HG02588 (cell line): ENCODE measurements around the gene AGAP4.
"Not testable (repeated sequence)": the region's sequence is repeated elsewhere in the genome, so short reads cannot be mapped to it uniquely, and the experiment has no call there.

Source experiments
- ATAC-seq: cut with Tn5 transposase; IDR thresholded peaks from one replicate; pipeline ENCODE4 v1.9.1; 2021; ENCODE audit warnings: mild to moderate bottlenecking, moderate library complexity; ENCODE audit not compliant: unreplicated experiment

Gene AGAP4

DNA sequence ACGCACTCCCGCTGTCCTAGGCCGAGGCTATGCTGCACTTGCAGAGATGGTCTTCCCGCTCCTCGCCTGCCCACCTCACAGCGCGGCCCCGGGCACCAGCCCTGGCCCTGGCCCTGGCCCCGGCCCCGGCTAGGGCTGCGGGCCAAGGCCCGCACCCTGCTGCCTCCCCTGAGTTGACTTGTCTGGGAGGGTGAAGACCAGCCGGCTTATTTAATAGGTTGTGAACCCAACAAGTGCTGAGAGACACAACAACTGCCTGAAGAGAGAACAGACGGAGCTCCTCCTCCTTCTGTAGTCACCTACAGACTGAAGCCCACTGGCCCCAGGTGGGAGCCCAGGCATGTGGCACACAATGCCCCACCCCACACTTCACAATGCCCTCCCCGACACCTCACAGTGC, at the start of gene AGAP4:
Gene AGAP4 (minus strand): TSS at position 101 of the 400 bp plus-strand sequence. CDS start 153 bp downstream, outside the sequence.
- not testable (repeated sequence) for ATAC-seq

DNA sequence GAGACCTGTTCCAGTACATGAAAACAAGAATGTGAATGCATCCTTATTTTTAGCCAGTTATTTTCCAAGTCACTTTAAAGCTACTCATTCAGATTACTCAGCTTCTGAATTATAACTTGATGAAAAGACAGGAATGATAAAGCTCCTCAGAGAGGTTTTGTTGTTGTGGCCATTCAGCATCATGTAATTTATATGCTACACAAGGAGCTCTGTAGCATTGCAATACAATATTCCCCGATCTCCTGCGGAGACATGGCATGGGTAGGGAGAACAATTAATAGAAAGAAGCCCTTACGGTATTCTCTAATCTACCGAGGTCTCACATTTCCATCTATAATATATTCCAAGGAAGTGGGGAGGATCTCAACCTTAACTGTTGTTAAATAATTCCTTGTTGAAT, 43.4 kb upstream of the AGAP4 start:
- ATAC-seq: not testable (repeated sequence)

DNA sequence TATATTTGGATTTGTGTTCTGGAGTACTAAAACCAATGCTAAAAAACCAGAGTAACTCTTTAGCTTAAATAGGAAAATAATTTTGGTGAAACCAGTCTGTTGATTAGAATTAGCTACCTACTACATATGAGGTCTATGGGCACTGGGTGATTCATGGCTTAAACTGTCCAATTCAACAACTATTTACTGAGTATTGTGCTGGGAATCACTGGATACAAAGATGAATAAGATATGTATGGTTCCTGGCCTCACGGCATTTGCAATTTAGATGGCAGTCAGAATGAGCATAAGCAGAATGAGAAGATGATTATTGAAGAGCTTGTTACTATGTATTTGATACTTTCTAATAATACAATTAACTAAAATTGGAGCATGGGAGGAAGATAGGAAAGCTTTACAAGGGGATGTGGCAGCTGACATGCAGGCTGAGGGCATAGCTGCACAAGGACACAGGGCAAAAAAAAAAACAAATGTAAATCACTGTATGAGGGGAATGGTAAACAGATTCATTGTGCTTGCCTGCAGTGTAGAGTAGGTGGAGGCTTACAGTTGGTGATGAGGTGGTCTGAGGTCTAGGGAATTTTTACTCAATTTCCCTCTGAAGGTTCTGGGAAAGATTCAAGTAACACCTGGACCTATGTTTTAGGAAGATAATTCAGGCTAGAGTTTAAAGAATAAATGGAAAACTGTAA, 42.4 kb upstream of the AGAP4 start:
- ATAC-seq: not testable (repeated sequence)

DNA sequence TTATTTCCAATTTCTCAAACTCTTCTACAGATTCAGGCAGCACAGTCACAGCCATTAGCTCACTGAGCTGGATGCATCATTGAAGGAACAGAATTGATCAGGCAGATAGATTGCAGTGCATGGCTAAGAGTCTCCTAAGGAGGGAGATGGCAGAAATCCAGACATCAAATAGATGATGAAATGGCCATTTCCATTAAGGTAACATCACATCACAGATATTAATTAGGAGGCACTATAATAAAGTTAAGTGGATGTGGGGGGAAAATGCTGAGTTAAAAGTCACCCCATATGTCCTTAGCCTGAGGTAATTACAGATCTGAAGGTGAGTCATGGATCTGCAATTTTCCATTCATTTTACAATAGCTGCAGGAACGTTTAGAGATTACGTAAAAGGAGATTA, 35.6 kb upstream of the AGAP4 start:
- ATAC-seq: not testable (repeated sequence)

DNA sequence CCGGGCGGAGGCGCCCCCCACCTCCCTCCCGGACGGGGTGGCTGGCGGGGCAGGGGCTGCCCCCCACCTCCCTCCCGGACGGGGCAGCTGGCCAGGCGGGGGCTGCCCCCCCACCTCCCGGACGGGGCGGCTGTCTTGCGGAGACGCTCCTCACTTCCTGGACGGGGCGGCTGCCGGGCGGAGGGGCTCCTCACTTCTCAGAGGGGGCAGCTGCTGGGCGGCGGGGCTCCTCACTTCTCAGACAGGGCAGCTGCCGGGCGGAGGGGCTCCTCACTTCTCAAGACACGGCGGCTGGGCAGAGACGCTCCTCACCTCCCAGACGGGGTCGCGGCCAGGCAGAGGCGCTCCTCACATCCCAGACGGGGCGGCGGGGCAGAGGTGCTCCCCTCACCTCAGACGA, 18.1 kb upstream of the AGAP4 start:
- not testable (repeated sequence) for ATAC-seq

DNA sequence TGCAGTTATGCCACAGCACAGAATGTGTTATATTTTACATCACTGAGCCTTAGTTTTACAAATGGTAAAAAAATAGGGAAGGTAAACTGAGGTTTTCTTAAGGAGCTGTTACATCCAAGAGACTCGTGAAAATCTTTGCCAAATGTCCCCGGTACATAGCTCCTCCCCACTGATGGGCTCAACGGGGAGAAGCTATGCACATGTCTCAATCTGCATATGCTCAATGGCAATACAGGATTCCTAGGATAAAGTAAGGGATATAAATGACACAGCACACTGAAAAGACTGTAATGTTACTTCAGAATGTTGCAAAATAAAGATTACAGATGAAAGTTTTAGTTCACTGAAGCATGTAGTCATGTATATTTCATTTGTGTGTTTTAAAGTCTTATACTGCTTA, 17.0 kb upstream of the AGAP4 start:
- ATAC-seq: not testable (repeated sequence)

DNA sequence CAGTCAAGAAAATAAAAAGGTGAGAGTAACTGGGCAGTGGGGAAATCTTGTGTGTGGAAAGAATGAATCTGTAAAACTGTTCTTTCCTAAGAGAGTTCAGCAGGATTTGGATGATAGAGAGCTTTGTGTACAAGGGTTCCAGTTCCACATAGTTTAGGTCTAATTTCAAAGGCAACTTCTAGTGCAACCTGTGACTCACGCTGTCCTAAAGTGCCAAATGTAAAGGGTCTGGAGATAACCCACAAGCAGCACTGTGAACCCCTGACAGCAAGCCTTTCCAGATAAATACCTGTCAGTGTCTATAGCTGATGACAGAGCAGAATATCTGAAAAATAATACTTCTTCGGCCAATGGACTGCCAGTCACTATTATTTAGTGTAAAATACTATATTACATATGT, 16.3 kb upstream of the AGAP4 start:
- not testable (repeated sequence) for ATAC-seq

DNA sequence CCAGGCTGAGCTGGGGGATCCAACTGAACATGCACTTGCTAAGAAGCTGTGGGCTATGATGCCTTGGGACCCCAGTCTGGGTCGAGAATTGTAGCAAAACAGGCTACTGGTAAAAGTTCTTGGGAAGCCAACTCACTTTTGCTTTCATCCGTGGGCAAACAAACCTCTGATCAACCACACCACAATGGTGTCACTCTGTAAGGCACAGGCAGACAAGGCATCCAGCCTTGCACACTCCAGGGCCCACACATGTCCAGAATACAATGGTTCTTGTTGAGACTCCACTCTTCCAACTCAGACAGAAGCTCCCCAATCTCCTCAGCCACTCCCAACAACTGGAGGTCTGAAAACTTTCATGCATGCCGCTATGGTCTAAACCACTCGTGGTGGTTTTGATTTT, 10.6 kb upstream of the AGAP4 start:
- not testable (repeated sequence) for ATAC-seq

DNA sequence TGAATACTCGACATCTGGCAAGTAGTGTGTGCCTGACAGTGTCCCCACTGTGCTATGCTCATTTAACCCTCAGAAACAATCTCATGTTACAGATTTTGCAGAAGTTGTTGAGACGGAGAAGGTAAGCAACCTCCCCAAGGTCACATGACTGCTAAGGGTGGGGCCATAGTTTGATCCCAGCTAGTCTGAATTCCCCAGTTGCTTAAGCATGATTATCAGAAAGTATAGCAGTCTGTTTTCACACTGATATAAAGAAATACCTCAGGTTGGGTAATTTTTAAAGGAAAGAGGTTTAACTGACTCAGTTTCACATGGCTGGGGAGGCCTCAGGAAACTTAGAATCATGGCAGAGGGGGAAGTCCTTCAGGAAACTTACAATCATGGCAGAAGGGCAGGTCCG, 1.2 kb upstream of the AGAP4 start:
- ATAC-seq: not testable (repeated sequence)

DNA sequence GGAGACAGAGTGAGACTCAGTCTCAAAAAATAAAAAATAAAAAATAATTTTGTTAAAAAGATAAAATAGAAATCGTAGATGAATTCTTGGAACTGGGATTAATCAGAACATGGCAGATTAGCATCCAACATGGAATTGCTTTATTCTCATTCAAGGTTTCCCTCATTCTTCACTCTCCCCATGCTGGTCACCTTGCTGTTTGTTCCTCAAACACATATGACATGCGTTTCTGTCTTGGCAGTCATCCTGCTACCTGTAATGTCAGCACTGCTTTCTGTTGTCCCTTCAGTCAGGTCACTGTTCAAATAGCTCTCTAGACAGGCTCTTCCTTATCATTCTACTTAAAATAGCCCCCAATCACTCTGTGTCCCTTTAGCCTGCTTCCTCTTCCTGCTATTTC, 24.4 kb downstream of the AGAP4 start:
- ATAC-seq: not testable (repeated sequence)

DNA sequence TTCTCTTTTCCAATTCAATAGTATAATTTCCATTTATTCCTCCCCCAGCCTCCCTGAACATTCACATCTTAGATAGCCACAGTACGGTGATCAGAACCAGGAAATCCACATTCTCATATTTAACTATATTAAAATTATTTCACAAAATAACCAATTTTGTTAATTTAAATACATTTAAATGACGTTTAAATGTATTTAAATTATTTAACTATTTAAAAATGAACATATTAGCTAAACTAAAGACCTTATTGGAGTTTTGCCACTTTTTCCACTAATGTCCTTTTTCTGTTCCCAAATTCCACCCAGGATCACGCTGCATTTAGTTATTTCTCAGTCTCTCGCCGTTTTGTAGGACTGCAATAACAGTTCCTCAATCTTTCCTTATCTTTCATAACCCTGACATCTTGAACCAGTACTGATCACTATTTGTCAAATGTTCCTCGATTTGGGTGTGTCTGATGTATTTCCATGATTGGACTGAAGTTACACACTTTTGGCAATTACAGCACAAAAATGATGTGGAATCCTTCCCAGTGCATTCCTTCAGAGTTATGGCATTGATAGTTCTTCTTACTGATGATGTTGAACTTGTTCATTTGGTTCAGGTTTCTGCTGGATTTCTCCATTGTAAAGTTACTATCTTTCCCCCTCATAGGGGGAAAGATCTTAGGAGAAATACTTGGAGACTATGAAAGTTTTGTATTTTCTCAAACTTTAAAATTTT, 27.0 kb downstream of the AGAP4 start:
- ATAC-seq: not testable (repeated sequence)

DNA sequence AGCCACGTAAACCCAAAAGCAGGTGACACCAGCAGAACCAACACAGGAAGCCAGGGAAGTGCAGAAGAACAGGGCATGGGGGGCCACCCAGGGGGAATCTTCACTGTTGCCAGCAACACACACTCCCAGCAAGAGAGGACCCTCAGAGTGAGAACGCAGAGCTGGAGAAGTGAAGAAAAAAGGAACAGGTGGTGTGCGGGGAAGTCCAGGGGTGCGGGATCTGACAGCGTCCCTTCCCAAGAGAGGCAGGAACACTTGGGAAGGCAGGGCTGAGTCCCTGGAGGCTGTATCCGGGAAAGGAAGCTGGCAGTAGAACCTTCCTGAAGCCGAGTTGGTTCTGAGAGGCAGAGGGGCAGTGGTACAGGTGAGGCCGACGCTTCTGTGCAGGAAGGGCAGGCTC, 27.7 kb downstream of the AGAP4 start:
- ATAC-seq: no peak

DNA sequence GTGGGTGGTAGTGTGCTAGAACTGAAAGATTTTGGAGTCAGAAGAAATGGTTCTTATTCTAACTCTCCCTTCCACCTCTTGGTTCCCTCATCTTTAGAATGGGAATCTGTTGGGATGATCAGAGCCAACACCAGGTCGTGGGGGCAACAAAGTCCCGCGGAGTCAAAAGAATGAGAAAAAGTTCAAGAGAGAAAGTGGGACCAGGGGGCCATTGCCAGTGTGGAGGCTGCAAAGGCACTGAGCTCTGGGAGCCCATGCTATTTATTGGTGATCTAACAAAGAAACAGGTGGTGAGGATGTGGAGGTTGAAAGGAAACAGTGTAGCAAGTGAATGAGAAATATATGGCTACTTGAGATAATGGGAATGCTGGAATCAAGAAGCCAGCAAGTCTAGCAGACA, 29.4 kb downstream of the AGAP4 start:
- ATAC-seq: no peak

DNA sequence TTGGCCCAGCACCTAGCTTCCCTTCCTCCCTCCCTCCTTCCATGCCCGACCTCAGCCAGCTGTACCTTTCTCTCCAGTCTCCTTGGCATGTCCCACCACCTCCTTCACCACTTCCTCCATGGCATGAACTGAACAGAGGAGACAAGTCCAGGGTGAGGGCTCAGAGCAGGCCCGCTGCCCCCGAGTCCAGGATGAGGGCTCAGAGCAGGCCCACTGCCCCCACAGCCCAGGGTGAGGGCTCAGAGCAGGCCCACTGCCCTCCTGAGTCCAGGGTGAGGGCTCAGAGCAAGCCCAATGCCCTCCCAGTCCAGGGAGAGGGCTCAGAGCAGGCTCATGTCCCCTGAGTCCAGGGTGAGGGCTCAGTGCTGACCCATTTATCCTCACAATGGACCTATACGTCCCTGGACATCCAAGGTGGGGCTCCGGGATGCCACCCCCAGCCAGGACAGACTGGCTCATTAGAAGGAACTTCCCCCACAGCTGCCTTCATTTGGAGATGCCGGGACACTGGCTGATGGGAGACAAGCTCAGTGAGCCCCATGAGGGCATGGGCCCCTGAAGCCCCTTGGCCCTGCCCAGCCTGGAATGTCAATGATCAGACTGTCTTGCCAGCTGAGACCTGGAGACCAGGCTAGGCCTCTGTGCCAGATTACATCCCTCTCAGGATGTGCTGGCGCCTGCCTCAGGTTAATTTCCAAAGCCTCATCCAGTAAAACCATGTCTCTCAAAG, 30.0 kb downstream of the AGAP4 start:
- no peak for ATAC-seq

DNA sequence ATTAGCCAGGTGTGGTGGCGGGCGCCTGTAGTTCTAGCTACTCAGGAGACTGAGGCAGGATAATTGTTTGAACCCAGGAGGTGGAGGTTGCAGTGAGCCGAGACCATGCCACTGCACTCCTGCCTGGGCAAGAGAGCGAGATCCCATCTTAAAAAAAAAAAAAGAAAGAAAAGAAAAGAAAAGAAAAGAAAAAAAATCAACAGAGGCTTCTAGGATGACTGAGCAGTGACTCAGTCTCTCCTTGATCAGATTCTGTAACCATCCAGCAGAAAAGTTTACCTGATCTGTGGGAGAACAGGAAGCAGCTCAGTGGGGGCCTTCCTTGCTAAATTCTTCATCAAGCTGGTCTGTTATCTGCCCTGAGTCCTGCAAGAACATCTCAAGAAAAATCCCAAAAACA, 33.2 kb downstream of the AGAP4 start:
- not testable (repeated sequence) for ATAC-seq

DNA sequence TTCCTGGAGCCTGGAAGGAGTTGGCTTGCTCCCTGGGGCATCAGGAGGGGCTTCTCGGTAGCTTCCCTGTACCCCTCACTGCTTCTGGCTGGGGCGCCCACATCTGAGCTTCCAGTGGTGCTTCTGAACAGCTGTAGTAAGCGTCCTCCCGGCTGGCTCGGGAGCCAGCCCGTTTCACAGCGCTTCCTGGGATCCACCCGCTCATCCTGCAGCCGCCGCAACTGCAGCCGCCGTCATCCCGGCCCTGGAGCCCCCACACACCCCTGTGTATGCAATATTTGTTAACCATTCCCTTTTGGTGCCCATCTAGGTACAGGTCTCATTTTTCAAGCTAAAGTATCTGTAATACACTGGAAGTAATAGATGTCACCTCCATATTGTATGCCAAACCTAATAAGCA, 34.3 kb downstream of the AGAP4 start:
- not testable (repeated sequence) for ATAC-seq

DNA sequence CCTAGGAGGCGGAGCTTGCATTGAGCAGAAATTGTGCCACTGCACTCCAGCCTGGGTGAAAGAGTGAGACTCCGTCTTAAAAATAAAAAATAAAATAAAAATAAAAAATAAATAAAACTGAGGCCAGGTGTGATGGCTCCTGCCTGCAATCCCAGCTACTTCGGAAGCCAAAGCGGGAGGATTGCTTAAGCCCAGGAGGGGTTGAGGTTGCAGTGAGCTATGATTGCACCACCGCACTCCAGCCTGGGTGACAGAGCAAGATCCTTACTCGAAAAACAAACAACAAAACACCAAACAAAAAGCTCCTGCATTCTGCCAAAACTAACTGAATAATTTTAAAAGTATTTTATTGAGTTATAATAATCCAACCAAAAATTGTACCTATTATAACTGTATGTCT, 36.2 kb downstream of the AGAP4 start:
- ATAC-seq: no peak

DNA sequence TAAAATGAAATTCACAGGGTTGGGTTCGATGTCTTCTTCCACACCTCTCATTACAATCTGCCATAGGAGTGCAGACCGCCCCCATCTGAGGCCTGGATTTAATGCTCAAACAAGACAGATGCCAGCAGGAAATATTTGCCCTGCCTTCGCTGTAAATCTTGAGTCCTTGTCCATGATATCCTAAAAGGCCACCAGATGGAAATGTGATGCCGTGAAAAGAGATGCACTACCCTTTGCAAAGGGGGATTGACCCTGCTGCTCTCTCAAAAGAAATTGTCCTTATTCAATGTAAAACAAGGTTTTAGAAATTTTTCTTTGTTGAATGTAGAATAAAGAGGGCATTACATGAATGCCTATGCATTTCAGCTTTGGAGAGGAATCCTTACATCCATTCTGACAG, 37.5 kb downstream of the AGAP4 start:
- no peak for ATAC-seq

DNA sequence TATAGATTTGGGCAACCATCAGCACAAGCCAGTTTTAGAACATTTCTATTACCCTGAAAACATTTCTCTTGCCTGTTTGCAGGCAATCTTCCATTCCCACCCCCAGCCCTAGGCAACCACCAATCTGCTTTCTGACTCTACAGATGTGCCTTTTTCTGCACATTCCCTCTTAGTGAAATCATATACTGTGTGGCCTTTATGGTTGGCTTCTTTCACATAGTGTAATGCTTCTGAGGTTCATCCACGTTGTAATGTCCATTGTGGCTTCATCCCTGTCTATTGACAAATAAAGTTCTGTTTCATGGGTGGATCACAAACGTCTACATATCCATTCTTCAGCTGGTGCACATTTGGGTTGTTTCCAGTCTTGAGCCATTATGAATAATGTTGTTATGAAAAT, 42.3 kb downstream of the AGAP4 start:
- not testable (repeated sequence) for ATAC-seq

DNA sequence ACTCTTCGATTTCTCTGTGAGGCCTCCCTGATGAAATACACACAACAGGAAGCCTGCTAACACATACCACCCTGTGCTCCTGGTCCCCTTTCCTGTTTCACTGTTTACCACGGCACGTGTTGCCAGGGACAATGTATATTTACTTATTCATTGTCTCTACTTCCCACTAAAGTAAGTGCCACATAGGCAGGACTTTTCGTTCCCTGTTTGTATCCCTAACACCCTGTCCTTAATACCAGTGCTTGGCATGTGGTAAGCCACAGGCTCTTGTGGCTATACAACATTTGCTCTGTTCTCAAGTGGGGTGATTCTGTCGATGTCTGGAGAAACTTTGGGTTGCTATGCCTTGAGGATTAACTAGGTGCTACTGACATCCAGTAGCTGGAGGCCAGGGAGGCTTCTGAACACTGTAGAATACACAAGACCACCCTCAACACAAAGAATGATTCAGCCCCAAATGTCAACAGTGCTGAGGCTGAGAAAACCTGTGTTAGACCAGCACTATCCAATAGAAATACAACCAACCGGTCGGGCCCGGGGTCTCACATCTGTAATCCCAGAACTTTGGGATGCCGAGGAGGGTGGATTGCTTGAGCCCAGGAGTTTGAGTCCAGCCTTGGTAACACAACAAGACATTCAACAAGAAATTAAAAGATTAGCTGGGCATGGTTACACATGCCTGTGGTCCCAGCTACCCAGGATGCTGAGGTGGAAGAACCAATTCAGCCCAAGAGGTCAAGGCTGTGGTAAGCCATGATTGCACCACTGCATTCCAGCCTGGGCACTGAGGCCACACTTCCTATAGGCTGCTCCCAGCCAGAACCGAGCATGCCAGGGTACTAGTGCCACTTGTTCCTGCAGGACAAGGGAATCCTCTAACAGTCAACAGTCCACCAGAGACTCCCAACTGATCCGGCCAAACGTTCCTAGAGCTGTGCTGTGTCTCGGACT, 44.0 kb downstream of the AGAP4 start:
- not testable (repeated sequence) for ATAC-seq

DNA sequence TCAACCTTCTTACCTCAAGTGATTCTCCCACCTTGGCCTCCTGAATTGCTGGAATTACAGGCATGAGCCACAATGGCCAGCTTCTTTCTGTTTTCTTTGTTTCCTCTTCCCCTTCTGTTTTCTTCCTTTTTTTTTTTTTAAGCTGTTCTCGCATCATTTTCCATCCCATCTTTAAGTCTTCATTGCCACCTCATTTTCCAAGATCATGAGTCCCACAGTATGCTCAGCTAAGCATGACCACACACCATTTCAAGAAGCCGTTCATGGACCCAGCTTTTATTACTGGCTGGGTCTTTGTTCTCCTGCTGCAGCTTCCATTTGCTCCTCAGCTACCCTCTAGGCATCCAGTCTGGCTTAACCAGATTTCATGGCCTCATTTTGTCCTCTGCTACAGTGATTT, 52.5 kb downstream of the AGAP4 start:
- ATAC-seq: not testable (repeated sequence)
